K562 (cell line): ENCODE measurements around the gene SOX12. TPM values are rescaled to one million over a fixed set of nuclear protein-coding genes. Genes with fewer than 3 reads are reported as not detected.

Source experiments
- ATAC-seq: fragments of 200-7000 bp; cut with Tn5 transposase; 3 replicates; pipeline ENCODE4 v1.9.1; 2020; ENCODE audit warnings: moderate library complexity
- BruUV-seq: library from RNA; stranded (reverse); fragments of 400-500 nt; replicated peaks from 2 replicates; lab custom pipeline; 2021; lab: Mats Ljungman, UMichigan
- CTCF ChIA-PET: fragments of 300-600 bp; formaldehyde crosslinking; extraction: SDS; loops from one replicate; lab custom pipeline; 2021; ENCODE audit warnings: low intra/inter-chr PET ratio; lab: Yijun Ruan, JAX
- POLR2A ChIA-PET: fragments of 300-600, 350-650 bp; sonication (Branson Sonifier 250); formaldehyde crosslinking; extraction: SDS; loops from one replicate; lab custom pipeline; 2021; ENCODE audit warnings: antibody characterized with exemption, inconsistent platforms; lab: Yijun Ruan, JAX
- DNase-seq, 4 experiments: peaks; one replicate each; pipeline versions ENCODE4 v3.0.0 to v3.0.0-alpha.2; 2011 to 2018; ENCODE audit warnings: low spot score in 3 of 4, mixed read lengths in 3 of 4; ENCODE audit errors: extremely low read depth in 1 of 4
- FAIRE-seq: peaks from 2 replicates; lab custom pipeline; 2011; peaks lifted over from hg19 to GRCh38; lab: Jason Lieb, UNC
- H2AFZ ChIP-seq: 2 replicates; pipeline ENCODE4 v1.6.0; 2011; ENCODE audit warnings: low read depth, low read length, control low read depth, inconsistent platforms
- H3K27ac ChIP-seq: fragments of 200-600 bp; 3 replicates; pipeline ENCODE4 v1.8.0; 2011; ENCODE audit warnings: low read depth, mild to moderate bottlenecking, control low read depth, inconsistent platforms, low read length, moderate library complexity, mixed read lengths; ENCODE audit errors: extremely low read depth
- H3K27me3 ChIP-seq, 2 experiments: fragments of 300-600 bp in 1 of 2; 2 replicates in 1 of 2; 3 replicates in 1 of 2; pipeline versions ENCODE4 v1.6.0 to v1.8.0; 2011; ENCODE audit warnings: inconsistent platforms in 2 of 2, low read length in 2 of 2, mild to moderate bottlenecking in 1 of 2, mixed read lengths in 1 of 2, moderate library complexity in 1 of 2; ENCODE audit not compliant: control insufficient read depth in 2 of 2, insufficient read depth in 2 of 2
- H3K36me3 ChIP-seq: fragments of 300-600 bp; 3 replicates; pipeline ENCODE4 v1.8.0; 2011; ENCODE audit warnings: mild to moderate bottlenecking, low read length, inconsistent platforms; ENCODE audit not compliant: control insufficient read depth, insufficient read depth
- H3K4me1 ChIP-seq, 2 experiments: fragments of 200-600 bp in 1 of 2; replicated peaks in 1 of 2; 2 replicates in 1 of 2; 3 replicates in 1 of 2; pipeline versions ENCODE4 v1.5.1 to v1.8.0; 2011; ENCODE audit warnings: inconsistent platforms in 2 of 2, low read length in 2 of 2, mild to moderate bottlenecking in 1 of 2, mixed read lengths in 1 of 2, moderate library complexity in 1 of 2; ENCODE audit not compliant: control insufficient read depth in 2 of 2, insufficient read depth in 2 of 2
- H3K4me2 ChIP-seq: 2 replicates; pipeline ENCODE4 v1.6.1; 2011; ENCODE audit warnings: low read length, control low read depth, inconsistent platforms, mixed read lengths; ENCODE audit not compliant: insufficient read depth
- H3K4me3 ChIP-seq: fragments of 200-600 bp; sonication (generic), shearing (Covaris generic); 2 replicates; pipeline ENCODE4 v1.5.1; 2016; ENCODE audit warnings: control low read depth, inconsistent platforms
- H3K79me2 ChIP-seq: fragments of 200-600 bp; 3 replicates; pipeline ENCODE4 v1.8.0; 2011; ENCODE audit warnings: low read length, inconsistent platforms; ENCODE audit not compliant: control insufficient read depth, insufficient read depth
- H3K9ac ChIP-seq, 2 experiments: 2 replicates each; pipeline versions ENCODE4 v1.6.0 to v1.6.1; 2011; ENCODE audit warnings: low read depth in 2 of 2, low read length in 2 of 2, control low read depth in 1 of 2, inconsistent platforms in 1 of 2, mild to moderate bottlenecking in 1 of 2, mixed read lengths in 1 of 2; ENCODE audit not compliant: insufficient read depth in 1 of 2
- H3K9me1 ChIP-seq: one replicate; pipeline ENCODE4 v1.6.0; 2011; ENCODE audit warnings: inconsistent platforms, mild to moderate bottlenecking, low read length, moderate library complexity; ENCODE audit not compliant: control insufficient read depth, insufficient read depth
- H3K9me3 ChIP-seq: replicated peaks from 2 replicates; pipeline ENCODE4 v1.5.1; 2011; ENCODE audit warnings: low read depth, low read length, inconsistent platforms; ENCODE audit not compliant: control insufficient read depth, insufficient read depth
- H4K20me1 ChIP-seq: replicated peaks from 2 replicates; pipeline ENCODE4 v1.6.1; 2011; ENCODE audit warnings: low read length, inconsistent platforms, mixed read lengths; ENCODE audit not compliant: control insufficient read depth, insufficient read depth
- ARHGAP35 ChIP-seq: fragments of 450-650 bp; IDR thresholded peaks from 2 replicates; pipeline ENCODE4 v1.6.1; 2018; ENCODE audit not compliant: partially characterized antibody
- BDP1 ChIP-seq: IDR thresholded peaks from 3 replicates; pipeline ENCODE4 v1.6.1; 2011; ENCODE audit not compliant: insufficient read length, insufficient read depth
- CHCHD3 ChIP-seq: fragments of 250-450 bp; sonication (Bioruptor Pico); IDR thresholded peaks from 2 replicates; pipeline ENCODE4 v2.1.2; 2022; ENCODE audit warnings: mild to moderate bottlenecking
- FOXK2 ChIP-seq, 2 experiments: fragments of 450-650 bp; IDR thresholded peaks in 1 of 2; conservative IDR thresholded peaks in 1 of 2; 2 replicates each; pipeline ENCODE4 v1.6.1; 2016; ENCODE audit warnings: low read depth in 2 of 2, mild to moderate bottlenecking in 1 of 2
- GABPB1 ChIP-seq: sonication (generic); formaldehyde crosslinking; IDR thresholded peaks from 2 replicates; pipeline ENCODE4 v1.8.0; 2022; ENCODE audit warnings: mild to moderate bottlenecking, missing genetic modification reagents
- KAT7 ChIP-seq: sonication (generic); formaldehyde crosslinking; IDR thresholded peaks from 2 replicates; pipeline ENCODE4 v1.8.0; 2022; ENCODE audit warnings: missing genetic modification reagents, mild to moderate bottlenecking, borderline replicate concordance
- KDM5B ChIP-seq: fragments of 200-600 bp; sonication (generic); IDR thresholded peaks from 2 replicates; pipeline ENCODE4 v1.6.1; 2012; ENCODE audit warnings: low read depth, mild to moderate bottlenecking, moderate library complexity, low read length, control low read depth, inconsistent platforms; ENCODE audit not compliant: insufficient replicate concordance
- MCM3 ChIP-seq: fragments of 450-650 bp; IDR thresholded peaks from 2 replicates; pipeline ENCODE4 v1.6.1; 2016
- MXI1 ChIP-seq: IDR thresholded peaks from 2 replicates; pipeline ENCODE4 v1.6.1; 2011; ENCODE audit warnings: low read depth, mild to moderate bottlenecking, improper control_type of control experiment, low read length
- RAD51 ChIP-seq: fragments of 450-650 bp; IDR thresholded peaks from 2 replicates; pipeline ENCODE4 v1.7.1; 2016; ENCODE audit warnings: low read depth, mild to moderate bottlenecking, borderline replicate concordance
- RBM39 ChIP-seq: fragments of 200-400 bp; formaldehyde crosslinking; optimal IDR thresholded peaks from 2 replicates; pipeline ENCODE3; 2018; ENCODE audit warnings: low read depth, low read length
- SREBF1 ChIP-seq: fragments of 150-350 bp; IDR thresholded peaks from 2 replicates; pipeline ENCODE4 v1.6.1; 2014; ENCODE audit warnings: antibody characterized with exemption, low read depth, low read length, borderline replicate concordance
- SUPT5H ChIP-seq: fragments of 450-650 bp; IDR thresholded peaks from 2 replicates; pipeline ENCODE4 v1.6.1; 2016
- TEAD2 ChIP-seq: fragments of 450-650 bp; IDR thresholded peaks from 2 replicates; pipeline ENCODE4 v1.6.1; 2016; ENCODE audit warnings: missing genetic modification characterization, control low read depth, missing compliant biosample characterization
- THRAP3 ChIP-seq: fragments of 450-650 bp; IDR thresholded peaks from 2 replicates; pipeline ENCODE4 v1.6.1; 2016; ENCODE audit warnings: mild to moderate bottlenecking, inconsistent platforms, borderline replicate concordance
- U2AF2 ChIP-seq: fragments of 200-400 bp; formaldehyde crosslinking; optimal IDR thresholded peaks from 2 replicates; pipeline ENCODE3; 2017; ENCODE audit warnings: low read depth, mild to moderate bottlenecking, low read length
- WHSC1 ChIP-seq: IDR thresholded peaks from one replicate; pipeline ENCODE4 v1.6.1; 2012; ENCODE audit warnings: low read length, control low read depth, inconsistent platforms
- ZNF311 ChIP-seq: fragments of 250-450 bp; sonication (Bioruptor Pico); IDR thresholded peaks from 2 replicates; pipeline ENCODE4 v1.4.0; 2020; ENCODE audit warnings: mild to moderate bottlenecking, moderate library complexity
- WGBS: fragments of 100-300 bp; shearing (Covaris generic); methylation state at CpG from one replicate; pipeline ENCODE4 v1.1.6; 2016; ENCODE audit warnings: low coverage, mixed read lengths; ENCODE audit not compliant: insufficient coverage; ENCODE audit errors: missing lambda C conversion rate; 5-methylcytosine and 5-hydroxymethylcytosine counted together
- in situ Hi-C: fragments of 300-500 bp; cut with MboI; formaldehyde crosslinking; loops from 4 replicates; pipeline ENCODE4 v1.15.0; 2018; ENCODE audit warnings: inconsistent platforms, mixed read lengths
- intact Hi-C: fragments of 100-400 bp; cut with micrococcal nuclease; formaldehyde crosslinking; loops from 2 replicates; pipeline ENCODE4 v1.14.2; 2022
- polyA plus RNA-seq, 8 experiments: library from polyadenylated mRNA; depleted of rRNA in 4 of 8; stranded (reverse) in 5 of 8; unstranded in 3 of 8; fragments of >200 nt; fragmentation: Nextera tagmentation in 2 of 8; fragmentation: Illumina TruSeq in 1 of 8; extraction: Ambion mirVana in 2 of 8; extraction: Trizol in 1 of 8; gene quantifications; 2 replicates each; pipeline versions ENCODE4 v1.2.1 to v1.2.3, GENCODE V29; 2011 to 2014; ENCODE audit warnings: inconsistent platforms in 1 of 8, missing spikeins in 1 of 8
- total RNA-seq, 7 experiments: library from RNA; depleted of rRNA in 6 of 7; stranded (reverse); fragments of >200 nt in 6 of 7; fragmentation: Illumina TruSeq in 2 of 7; extraction: Trizol in 2 of 7; gene quantifications; 2 replicates each; pipeline versions ENCODE4 v1.2.1 to v1.2.3, GENCODE V29; 2011 to 2021; ENCODE audit warnings: low replicate concordance in 1 of 7
- TF ChIP-seq, protein P1 (sequence below): fragments of 450-650 bp; IDR thresholded peaks from 2 replicates; pipeline ENCODE4 v1.6.1; 2017; ENCODE audit warnings: mild to moderate bottlenecking, moderate library complexity

The SOX12 gene
- total and polyA plus RNA-seq, 9 of the 15 experiments (the other 6 are each of a cell fraction or from before 2014, with no cell fraction given) = 0.42 to 26.3 (median 2.6) TPM

DNA sequence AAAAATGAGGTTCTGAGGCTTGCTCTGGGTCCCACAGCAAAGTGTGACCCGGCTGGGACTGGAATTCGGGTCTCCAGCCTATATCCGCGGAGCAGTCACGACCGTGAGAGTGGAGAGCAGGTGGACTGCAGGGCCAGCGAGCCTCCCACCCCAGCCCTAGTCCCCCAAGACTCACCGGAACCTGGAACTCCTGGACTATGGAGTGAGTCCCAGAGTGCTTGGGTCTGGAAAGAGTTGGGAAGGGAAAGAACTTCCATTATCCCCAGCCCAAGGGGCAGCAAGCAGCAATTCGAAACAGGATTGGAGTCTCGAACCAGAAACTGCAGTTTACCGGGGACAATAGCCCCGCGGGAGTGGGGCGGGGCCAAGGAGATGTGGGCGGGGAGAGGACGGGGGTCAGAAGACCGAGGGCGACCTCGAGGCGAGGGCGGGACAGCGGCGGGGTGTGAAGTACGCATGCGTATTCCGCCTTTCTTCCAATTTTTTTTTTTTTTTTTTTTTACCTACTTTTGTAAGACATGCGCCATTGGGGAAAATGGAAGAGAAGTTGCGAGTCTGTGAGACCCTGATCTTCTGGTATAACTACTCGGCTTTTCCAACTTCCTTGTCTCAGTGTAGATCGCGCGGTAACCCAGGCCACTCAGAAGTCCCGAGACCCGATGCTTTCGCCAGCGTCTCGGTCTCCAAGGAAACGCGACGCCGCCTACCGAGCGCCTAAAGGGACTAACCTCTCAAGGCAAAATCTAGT is 35.1 kb upstream of the SOX12 start, which contains the start of gene C20orf96:
Gene C20orf96, minus strand, starts transcription at position 667 of the 748 bp plus-strand sequence. Its CDS starts 140 bp downstream, at position 527.
- CTCF ChIA-PET = no interaction called here
- no peaks in the 10 kb centered on the region for H3K27me3 ChIP-seq
- no peaks in the 10 kb centered on the region for H4K20me1 ChIP-seq
- TSS peak; percentile 74 for BruUV-seq
- H3K9ac ChIP-seq = peak within 1 kb of the TSS; percentile 84 to 96
- peaks cover 5% of the 10 kb centered on the region; the same call in 1 of the 2 replicates for H3K9me3 ChIP-seq
- H3K4me1 ChIP-seq = peaks cover 4 to 9% of the 10 kb centered on the region in 2 experiments; a peak in 3 of 5 replicates
- intact Hi-C loops = no loop called here
- peaks cover 8% of the 10 kb centered on the region; the same call in 2 of the 3 replicates for H3K36me3 ChIP-seq
- FAIRE-seq (peak; percentile 87), DNase-seq (peak; percentile 94 to 97 (median 95)), ATAC-seq (peak; percentile 96)
- in situ Hi-C loops = no loop called here
- POLR2A ChIA-PET = interaction anchor here (1.9 kb wide), 1 partner anchor 8 kb away, joined by 5 read pairs; the partner anchor contains the start of gene ZCCHC3
- H2AFZ ChIP-seq = peak within 1 kb of the TSS; percentile 96
- 1% methylated on average over 23 of the region's 43 CpGs for WGBS
- peak within 1 kb of the TSS; percentile 93 for H3K4me2 ChIP-seq
- peak within 1 kb of the TSS; percentile 68 for H3K4me3 ChIP-seq
- peak within 1 kb of the TSS; percentile 87 for H3K27ac ChIP-seq
- no peaks in the 10 kb centered on the region for H3K9me1 ChIP-seq
- peaks cover 18% of the 10 kb centered on the region for H3K79me2 ChIP-seq
- TF ChIP-seq KAT7 (CRISPR knock-in tag) = 0 out of 2 replicates have a peak, but pooled peaks have one; percentile 71
- TF ChIP-seq, protein P1, sequence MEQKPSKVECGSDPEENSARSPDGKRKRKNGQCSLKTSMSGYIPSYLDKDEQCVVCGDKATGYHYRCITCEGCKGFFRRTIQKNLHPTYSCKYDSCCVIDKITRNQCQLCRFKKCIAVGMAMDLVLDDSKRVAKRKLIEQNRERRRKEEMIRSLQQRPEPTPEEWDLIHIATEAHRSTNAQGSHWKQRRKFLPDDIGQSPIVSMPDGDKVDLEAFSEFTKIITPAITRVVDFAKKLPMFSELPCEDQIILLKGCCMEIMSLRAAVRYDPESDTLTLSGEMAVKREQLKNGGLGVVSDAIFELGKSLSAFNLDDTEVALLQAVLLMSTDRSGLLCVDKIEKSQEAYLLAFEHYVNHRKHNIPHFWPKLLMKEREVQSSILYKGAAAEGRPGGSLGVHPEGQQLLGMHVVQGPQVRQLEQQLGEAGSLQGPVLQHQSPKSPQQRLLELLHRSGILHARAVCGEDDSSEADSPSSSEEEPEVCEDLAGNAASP = no peak
- peak; percentile 54 for TF ChIP-seq SUPT5H
- no peak for TF ChIP-seq THRAP3
- TF ChIP-seq CHCHD3 = no peak
- 0 out of 2 replicates have a peak, but pooled peaks have one; percentile 44 for TF ChIP-seq GABPB1 (CRISPR knock-in tag)
- TF ChIP-seq U2AF2 = no peak
- no peak for TF ChIP-seq SREBF1
- peak; percentile 80; the same call in 1 of the 2 replicates for TF ChIP-seq MXI1
- no peak for TF ChIP-seq ARHGAP35
- TF ChIP-seq FOXK2 (conservative IDR thresholded peaks at IDR 0.05 in 1 of 2, IDR thresholded peaks at IDR 0.05 in 1 of 2; ENCODE audit: low read depth in 2 of 2) = peak in 1 of 2 experiments; percentile 42; a peak in 1 of 4 replicates
- TF ChIP-seq RAD51 = no peak
- no peak for TF ChIP-seq WHSC1
- TF ChIP-seq KDM5B = peak; percentile 57
- no peak for TF ChIP-seq RBM39
- no peak for TF ChIP-seq TEAD2
- TF ChIP-seq BDP1 = no peak
- no peak for TF ChIP-seq MCM3
- TF ChIP-seq ZNF311 (CRISPR knock-in tag) = no peak
